Endothelial cell of umbilical vein (primary cell): ENCODE data around the gene ROPN1L. TPM values are rescaled to one million over a fixed set of nuclear protein-coding genes. Genes with fewer than 3 reads are reported as not detected.

Experiments used
- BruUV-seq: library from RNA; stranded (reverse); fragments of 400-500 nt; replicated peaks from 2 replicates; lab custom pipeline; 2021; lab: Mats Ljungman, UMichigan
- CTCF ChIA-PET: fragments of 300-600, 350-600 bp; sonication (Branson Sonifier 250); formaldehyde crosslinking; loops from one replicate; lab custom pipeline; 2021; ENCODE audit warnings: antibody characterized with exemption, inconsistent platforms; lab: Charles Lee
- POLR2A ChIA-PET: fragments of 300-600, 350-600 bp; sonication (Branson Sonifier 250); formaldehyde crosslinking; loops from one replicate; lab custom pipeline; 2021; ENCODE audit warnings: antibody characterized with exemption, inconsistent platforms; lab: Charles Lee
- DNase-seq: peaks from one replicate; pipeline ENCODE4 v3.0.0-alpha.2; 2011; ENCODE audit warnings: low read depth, low spot score
- FAIRE-seq: peaks from 2 replicates; lab custom pipeline; 2011; peaks lifted over from hg19 to GRCh38; lab: Jason Lieb, UNC
- H2AFZ ChIP-seq: 2 replicates; pipeline ENCODE4 v1.6.0; 2012; ENCODE audit warnings: low read depth, low read length, control low read depth, inconsistent platforms
- H3K27ac ChIP-seq: 2 replicates; pipeline ENCODE4 v1.5.1; 2011; ENCODE audit warnings: low read depth, mild to moderate bottlenecking, control low read depth, low read length, moderate library complexity; ENCODE audit not compliant: insufficient read depth
- H3K27me3 ChIP-seq, 2 experiments: 2 replicates each; pipeline versions ENCODE4 v1.6.0 to v1.6.1; 2011; ENCODE audit warnings: low read length in 2 of 2, mixed read lengths in 1 of 2; ENCODE audit not compliant: control insufficient read depth in 2 of 2, insufficient read depth in 2 of 2
- H3K36me3 ChIP-seq, 2 experiments: 2 replicates in 1 of 2; 3 replicates in 1 of 2; pipeline ENCODE4 v1.5.1; 2011; ENCODE audit warnings: low read length in 2 of 2, mild to moderate bottlenecking in 1 of 2, moderate library complexity in 1 of 2; ENCODE audit not compliant: control insufficient read depth in 2 of 2, insufficient read depth in 2 of 2; ENCODE audit errors: extremely low read depth in 1 of 2
- H3K4me1 ChIP-seq: 3 replicates; pipeline ENCODE4 v1.5.1; 2011; ENCODE audit warnings: mild to moderate bottlenecking, low read length; ENCODE audit not compliant: control insufficient read depth, insufficient read depth; ENCODE audit errors: extremely low read depth
- H3K4me2 ChIP-seq: 2 replicates; pipeline ENCODE4 v1.6.1; 2011; ENCODE audit warnings: low read length, control low read depth, mixed read lengths; ENCODE audit not compliant: insufficient read depth
- H3K4me3 ChIP-seq, 3 experiments: fragments of 200-600 bp in 1 of 3; sonication (generic), shearing (Covaris generic) in 1 of 3; replicated peaks in 1 of 3; 2 replicates each; pipeline ENCODE4 v1.5.1; 2011 to 2016; ENCODE audit warnings: control low read depth in 3 of 3, low read length in 3 of 3, mild to moderate bottlenecking in 2 of 3, inconsistent platforms in 1 of 3, low read depth in 1 of 3, moderate library complexity in 1 of 3; ENCODE audit not compliant: insufficient read depth in 1 of 3
- H3K79me2 ChIP-seq: 2 replicates; pipeline ENCODE4 v1.6.0; 2012; ENCODE audit warnings: low read length, inconsistent platforms; ENCODE audit not compliant: control insufficient read depth, insufficient read depth
- H3K9ac ChIP-seq: replicated peaks from 2 replicates; pipeline ENCODE3; 2011; ENCODE audit warnings: low read length, control low read depth; ENCODE audit not compliant: insufficient read depth; ENCODE audit errors: extremely low read depth
- H3K9me1 ChIP-seq: replicated peaks from 3 replicates; pipeline ENCODE4 v1.6.0; 2011; ENCODE audit warnings: mild to moderate bottlenecking, low read length; ENCODE audit not compliant: control insufficient read depth, insufficient read depth; ENCODE audit errors: extremely low read depth
- H3K9me3 ChIP-seq: replicated peaks from 2 replicates; pipeline ENCODE4 v1.5.1; 2012; ENCODE audit warnings: low read length, inconsistent platforms; ENCODE audit not compliant: control insufficient read depth, insufficient read depth
- H4K20me1 ChIP-seq: replicated peaks from 2 replicates; pipeline ENCODE3; 2011; ENCODE audit warnings: mild to moderate bottlenecking, low read length; ENCODE audit not compliant: control insufficient read depth, insufficient read depth; ENCODE audit errors: extremely low read depth
- CTCF ChIP-seq, 2 donors: IDR thresholded peaks; 1 replicate in 1 of 2; 2 replicates in 1 of 2; pipeline ENCODE4 v1.5.1; 2011; ENCODE audit warnings: low read length in 2 of 2, mild to moderate bottlenecking in 2 of 2, moderate library complexity in 2 of 2, control low read depth in 1 of 2, inconsistent platforms in 1 of 2, low read depth in 1 of 2; ENCODE audit not compliant: insufficient read depth in 1 of 2; ENCODE audit errors: extremely low read depth in 1 of 2
- EZH2 ChIP-seq: IDR thresholded peaks from 2 replicates; pipeline ENCODE4 v1.6.1; 2012; ENCODE audit warnings: borderline replicate concordance, low read depth, mild to moderate bottlenecking, moderate library complexity, low read length, inconsistent platforms; ENCODE audit not compliant: severe bottlenecking
- FOS ChIP-seq: IDR thresholded peaks from 2 replicates; pipeline ENCODE4 v1.6.1; 2011; ENCODE audit warnings: mild to moderate bottlenecking, low read length, moderate library complexity, borderline replicate concordance; ENCODE audit not compliant: insufficient read depth
- GATA2 ChIP-seq: IDR thresholded peaks from 2 replicates; pipeline ENCODE4 v1.7.0; 2011; ENCODE audit warnings: low read depth, mild to moderate bottlenecking, moderate library complexity, mixed read lengths, low read length; ENCODE audit not compliant: insufficient read length, insufficient read depth
- JUN ChIP-seq: IDR thresholded peaks from 2 replicates; pipeline ENCODE4 v1.6.1; 2011; ENCODE audit warnings: borderline replicate concordance, low read depth; ENCODE audit not compliant: insufficient read length, insufficient read depth
- MAX ChIP-seq: IDR thresholded peaks from 2 replicates; pipeline ENCODE4 v1.6.1; 2011; ENCODE audit not compliant: insufficient read depth, insufficient read length
- MYC ChIP-seq: IDR thresholded peaks from one replicate; pipeline ENCODE4 v1.6.1; 2011; ENCODE audit warnings: mild to moderate bottlenecking, low read depth, low read length
- POLR2A ChIP-seq: IDR thresholded peaks from 2 replicates; pipeline ENCODE4 v1.6.1; 2012; ENCODE audit warnings: low read depth, mild to moderate bottlenecking, control low read depth, low read length
- POLR2AphosphoS5 ChIP-seq: IDR thresholded peaks from 2 replicates; pipeline ENCODE4 v1.6.1; 2012; ENCODE audit warnings: low read depth, mild to moderate bottlenecking, control low read depth, low read length, moderate library complexity; ENCODE audit not compliant: insufficient read depth
- dilution Hi-C: fragments of 300-500 bp; cut with MboI; formaldehyde crosslinking; loops from one replicate; pipeline ENCODE4 v1.15.0; 2019; ENCODE audit warnings: low sequenced_read_pairs; ENCODE audit not compliant: extremely low pct_ligation_motif_present
- intact Hi-C: fragments of 100-400 bp; cut with micrococcal nuclease; formaldehyde crosslinking; loops from one replicate; pipeline ENCODE4 v1.10.0; 2022
- polyA plus RNA-seq, 4 experiments: library from polyadenylated mRNA; depleted of rRNA in 3 of 4; stranded (reverse) in 3 of 4; unstranded in 1 of 4; fragments of >200 nt; gene quantifications; 2 replicates each; pipeline versions ENCODE4 v1.2.1 to v1.2.3, GENCODE V29; 2011 to 2012; ENCODE audit warnings: missing spikeins in 1 of 4
- total RNA-seq: library from RNA; stranded (reverse); gene quantifications from 2 replicates; pipeline ENCODE4 v1.2.3, GENCODE V29; 2021

The ROPN1L gene
- total and polyA plus RNA-seq, 2 donors (not counting 3 experiments of a cell fraction or from before 2014, with no cell fraction given) = 0.30 to 0.60 TPM

GRCh38 chr5:10497554-10497953 is 55.9 kb downstream of the ROPN1L start:
- H3K4me1 ChIP-seq = no peaks in the 10 kb centered on the region
- no peaks in the 10 kb centered on the region for H3K79me2 ChIP-seq
- no peak overlapping the region for H3K9ac ChIP-seq
- no peak for FAIRE-seq
- H3K27ac ChIP-seq = no peak overlapping the region
- intact Hi-C loops (no loop called here), dilution Hi-C loops (no loop called here)
- H3K9me1 ChIP-seq = no peaks in the 10 kb centered on the region
- no peak for DNase-seq
- H3K27me3 ChIP-seq = no peaks in the 10 kb centered on the region
- H4K20me1 ChIP-seq = no peaks in the 10 kb centered on the region
- no peak overlapping the region for H3K4me2 ChIP-seq
- ChIA-PET POLR2A (no interaction called here), CTCF (interaction anchor here (1.1 to 2.3 kb wide), 6 partner anchors 8 to 130 kb away, joined by 3 to 12 read pairs (median 4); no protein-coding TSS in a partner anchor)
- TF ChIP-seq MYC (no peak), FOS (no peak), EZH2 (no peak), CTCF (IDR thresholded peaks at IDR 0.05; ENCODE audit: extremely low read depth in 1 of 2, insufficient read depth in 1 of 2, low read depth in 1 of 2, low read length in 2 of 2) (no peak), POLR2A (no peak), JUN (no peak), POLR2AphosphoS5 (no peak), GATA2 (no peak), MAX (no peak)
- H2AFZ ChIP-seq = no peak overlapping the region
- no peaks in the 10 kb centered on the region for H3K36me3 ChIP-seq
- no TSS peak for BruUV-seq
- no peaks in the 10 kb centered on the region for H3K9me3 ChIP-seq
- H3K4me3 ChIP-seq = no peak overlapping the region
